GM12872 (cell line): ENCODE measurements around the gene GOLGA8A.

ENCODE experiments used
- CTCF ChIP-seq: IDR thresholded peaks from 3 replicates; pipeline ENCODE4 v1.5.1; 2011; ENCODE audit warnings: low read depth, mild to moderate bottlenecking, low read length, moderate library complexity; ENCODE audit not compliant: insufficient read depth

Gene GOLGA8A

GRCh38 chr15:34460451-34460850 lies 22.8 kb upstream of the GOLGA8A start:
- TF ChIP-seq CTCF, result no peak

GRCh38 chr15:34456658-34457057 lies 19.1 kb upstream of the GOLGA8A start:
- no peak for TF ChIP-seq CTCF

GRCh38 chr15:34442891-34443290 lies 5.3 kb upstream of the GOLGA8A start:
- TF ChIP-seq CTCF, result no peak

GRCh38 chr15:34439878-34440277 lies 2.3 kb upstream of the GOLGA8A start:
- no peak for TF ChIP-seq CTCF

GRCh38 chr15:34436956-34437442 lies 609 bp downstream of the GOLGA8A start:
- no peak for TF ChIP-seq CTCF

- TF ChIP-seq CTCF, result no peak
Observed at GRCh38 chr15:34436126-34436955, 1.3 kb downstream of the GOLGA8A start.

- TF ChIP-seq CTCF, result no peak
Observed at GRCh38 chr15:34435658-34436057, 1.9 kb downstream of the GOLGA8A start.
